VCaP (cell line): Measurements from ENCODE around the gene SNRNP25.

Source experiments
- H3K27ac ChIP-seq: fragments of 450-650 bp; 2 replicates; pipeline ENCODE4 v1.5.1; 2017
- CTCF ChIP-seq: fragments of 450-650 bp; conservative IDR thresholded peaks from 2 replicates; pipeline ENCODE4 v1.5.1; 2017; ENCODE audit warnings: mild to moderate bottlenecking, moderate library complexity

Gene SNRNP25

DNA sequence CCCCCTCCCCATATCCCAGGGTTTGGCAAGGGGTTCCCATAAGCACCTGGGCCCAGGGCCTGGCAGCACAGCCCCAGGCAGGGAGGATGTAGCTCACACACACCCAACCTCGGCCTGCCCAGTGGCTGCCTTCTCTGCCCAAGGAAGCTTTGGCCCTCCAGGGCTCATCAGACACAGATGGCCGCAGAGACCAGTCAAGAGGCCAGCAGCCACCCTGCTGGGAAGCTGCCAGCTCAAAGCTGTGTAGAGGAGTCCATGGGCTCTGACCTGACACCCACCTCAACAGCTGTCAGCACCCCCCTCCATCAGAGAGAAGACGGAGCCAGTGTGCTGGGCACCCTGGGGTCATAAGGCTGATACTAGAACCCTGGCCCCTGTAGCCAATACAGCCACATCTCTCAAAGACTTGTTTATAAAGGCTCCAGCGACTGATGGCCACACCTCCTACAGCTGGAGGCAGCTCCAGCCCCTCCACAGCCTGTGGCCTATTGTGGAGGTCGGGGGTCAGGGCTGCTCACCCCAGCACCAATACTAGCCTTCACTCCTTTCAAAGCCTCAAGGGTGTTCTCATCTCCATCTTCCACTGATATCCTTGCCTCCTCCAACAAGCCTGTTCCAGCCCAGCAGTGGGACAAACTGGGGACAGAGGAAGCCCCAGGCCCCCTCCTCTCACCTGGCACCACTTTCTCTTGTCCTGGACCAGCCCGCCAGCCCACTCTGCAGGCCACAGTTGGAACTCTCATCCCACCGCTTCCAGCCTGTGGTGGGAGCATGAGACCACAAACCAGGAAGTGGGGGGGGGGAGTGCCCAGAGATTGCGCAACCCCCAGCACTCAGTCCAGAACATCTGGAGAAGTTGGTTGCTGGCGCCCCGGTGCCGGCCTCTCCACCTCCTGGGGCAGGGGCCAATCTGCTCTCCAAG lies 22.2 kb downstream of the SNRNP25 start:
- TF ChIP-seq CTCF, result no peak
- no peak overlapping the region for H3K27ac ChIP-seq

DNA sequence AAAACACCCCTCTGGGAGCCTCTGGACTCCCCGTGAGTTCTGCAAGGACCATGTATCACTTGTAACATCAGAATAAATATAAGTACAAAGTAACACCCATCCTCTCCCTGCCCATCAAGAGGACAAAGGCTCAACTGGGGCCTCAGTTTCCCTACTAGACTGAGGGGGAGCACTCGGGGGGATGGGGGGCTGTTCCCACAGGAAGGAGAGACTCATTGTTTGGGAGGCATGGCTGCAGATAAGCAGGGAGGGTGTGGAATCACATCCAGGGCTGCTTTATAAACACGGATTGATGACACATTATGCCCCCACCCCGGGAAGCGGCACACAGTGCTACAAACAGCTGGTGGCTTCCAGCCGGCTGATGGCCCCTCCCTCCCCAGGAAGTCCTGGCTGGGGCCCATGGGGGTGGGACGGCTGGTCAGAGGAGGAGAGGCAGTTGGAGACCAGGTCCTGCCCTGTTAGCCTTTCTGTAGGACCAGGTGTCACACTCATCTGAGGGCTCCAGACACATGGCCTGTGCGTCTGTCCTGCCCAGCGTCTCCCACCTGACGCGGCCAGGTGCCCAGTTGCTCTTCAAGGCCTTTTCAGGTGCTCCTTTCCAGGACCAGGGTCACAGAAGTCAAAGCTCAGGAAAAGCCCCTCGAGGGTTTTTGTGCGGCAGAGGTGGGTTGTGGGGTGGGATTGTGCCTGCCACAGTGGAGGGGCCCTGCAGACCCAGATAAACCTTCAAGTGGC lies 23.1 kb downstream of the SNRNP25 start:
- no peak for TF ChIP-seq CTCF
- peak overlapping the region; percentile 81; the same call in 1 of the 2 replicates for H3K27ac ChIP-seq

DNA sequence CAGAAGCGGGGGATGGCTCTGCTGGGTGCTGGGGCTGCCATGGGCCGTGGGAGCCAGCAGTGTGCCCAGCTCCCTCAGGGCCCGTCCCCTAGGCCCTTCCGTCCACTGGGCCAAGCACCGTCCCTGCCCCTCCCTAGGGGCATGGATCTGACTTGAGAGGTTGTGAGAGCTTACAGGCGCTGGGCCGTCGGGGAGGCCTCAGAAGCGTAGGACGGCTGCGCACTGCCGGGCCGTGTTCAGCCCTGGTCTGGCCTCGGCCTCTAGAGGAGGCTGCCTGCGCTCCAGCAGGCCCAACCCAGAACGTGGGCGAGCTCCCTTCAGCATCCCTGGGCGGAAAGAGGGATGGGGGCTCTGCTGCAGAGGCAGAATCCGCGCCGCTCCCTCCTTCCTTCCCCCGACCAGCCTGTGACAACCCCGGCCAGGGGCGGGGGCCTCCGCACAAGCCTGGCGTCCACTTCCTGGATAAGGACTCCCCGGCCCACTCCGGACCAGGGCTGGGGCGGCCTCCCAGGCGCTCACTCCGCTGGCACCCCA lies 23.7 kb downstream of the SNRNP25 start:
- peak overlapping the region; percentile 81 for H3K27ac ChIP-seq
- TF ChIP-seq CTCF, result no peak

DNA sequence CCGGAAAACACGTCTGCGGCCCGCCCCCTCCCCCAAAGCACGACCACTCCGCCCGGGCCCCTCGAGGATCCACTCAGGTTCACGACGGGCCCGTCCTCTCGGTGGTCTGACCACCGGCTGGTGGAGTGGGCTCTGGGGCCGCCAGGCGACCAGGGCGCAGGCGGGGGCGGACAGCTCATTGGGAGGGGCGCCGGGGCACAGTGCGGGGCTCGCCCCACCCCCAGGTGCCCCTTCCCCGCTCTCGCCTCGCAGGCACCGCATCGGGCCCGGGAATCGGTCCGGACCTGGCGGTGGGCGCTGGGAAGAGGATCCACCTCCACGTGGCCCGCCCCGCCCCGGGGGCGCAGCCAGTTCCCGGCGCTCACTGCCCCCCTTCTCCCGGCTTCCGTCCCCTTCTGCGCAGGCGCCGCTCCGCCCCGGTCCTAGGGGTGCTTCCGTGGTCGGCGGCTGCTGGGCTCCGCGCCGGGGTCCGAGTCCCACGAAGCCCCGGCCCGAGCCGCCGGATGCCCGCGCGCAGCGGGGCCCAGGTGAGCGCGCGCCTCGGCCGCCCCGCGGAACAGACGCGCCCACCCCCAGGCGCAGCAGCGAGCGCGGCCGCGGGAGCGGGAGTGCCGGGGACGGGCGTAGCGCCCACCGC lies 24.3 kb downstream of the SNRNP25 start, which contains the start of gene MPG:
Gene MPG, plus strand, starts transcription at position 419 of the 637 bp plus-strand sequence. Its CDS starts 85 bp downstream, at position 504.
- TF ChIP-seq CTCF, result no peak
- H3K27ac ChIP-seq, result peak within 1 kb of the TSS; percentile 81

GRCh38 chr16:78444-79150 lies 25.0 kb downstream of the SNRNP25 start:
- H3K27ac ChIP-seq, result peak overlapping the region; percentile 81
- no peak for TF ChIP-seq CTCF

DNA sequence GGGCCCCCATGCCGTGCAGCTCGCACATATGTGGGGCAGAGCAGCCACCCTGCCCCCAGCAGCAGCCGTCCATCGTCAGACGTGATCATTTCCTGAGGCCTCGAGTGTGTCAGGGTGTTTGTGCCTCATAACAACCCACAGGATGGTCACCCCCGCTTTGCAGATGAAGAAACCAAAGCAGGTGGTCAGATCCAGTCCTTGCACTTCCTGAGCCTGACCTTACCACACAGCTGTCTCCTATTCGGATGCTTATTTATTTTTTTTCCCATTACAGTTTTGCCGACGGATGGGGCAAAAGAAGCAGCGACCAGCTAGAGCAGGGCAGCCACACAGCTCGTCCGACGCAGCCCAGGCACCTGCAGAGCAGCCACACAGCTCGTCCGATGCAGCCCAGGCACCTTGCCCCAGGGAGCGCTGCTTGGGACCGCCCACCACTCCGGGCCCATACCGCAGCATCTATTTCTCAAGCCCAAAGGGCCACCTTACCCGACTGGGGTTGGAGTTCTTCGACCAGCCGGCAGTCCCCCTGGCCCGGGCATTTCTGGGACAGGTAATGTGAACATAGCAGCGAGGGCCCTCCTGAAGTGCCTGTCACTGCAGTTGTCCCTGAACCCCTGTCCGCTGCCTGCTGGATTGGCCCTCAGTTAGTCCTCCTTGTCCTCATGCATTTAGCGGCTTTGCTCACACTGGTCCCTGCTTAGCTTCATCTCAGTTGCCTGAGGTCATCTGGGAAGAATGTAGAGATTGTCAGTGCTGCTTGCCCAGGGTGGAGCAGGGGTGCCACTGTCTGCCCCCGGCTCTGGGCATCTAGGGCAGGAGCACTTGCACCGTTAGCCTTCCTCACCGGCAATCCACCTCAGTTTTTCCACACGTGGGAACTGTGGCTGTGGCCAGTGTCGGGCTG lies 25.8 kb downstream of the SNRNP25 start:
- H3K27ac ChIP-seq, result peak overlapping the region; percentile 81
- TF ChIP-seq CTCF, result no peak
